Measurements from ENCODE around the gene HNRNPL. TPM values are rescaled to one million over a fixed set of nuclear protein-coding genes. Genes with fewer than 3 reads are reported as not detected.
"Not testable (repeated sequence)": the region's sequence is repeated elsewhere in the genome, so short reads cannot be mapped to it uniquely, and the experiment has no call there.

HNRNPL gene
- total and polyA plus RNA-seq, 2 of the 8 experiments (the other 6 are each of a cell fraction or from before 2014, with no cell fraction given) = 404 to 779 TPM

- TF ChIP-seq SAP30 (IDR thresholded peaks at IDR 0.05; ENCODE audit: insufficient read depth, insufficient replicate concordance, low read length) (no peak), POU5F1 (IDR thresholded peaks at IDR 0.05; ENCODE audit: low read depth, low read length) (no peak), MAX (IDR thresholded peaks at IDR 0.05) (peak; percentile 69; the same call in 1 of the 2 replicates), POLR2A (IDR thresholded peaks at IDR 0.05; ENCODE audit: control extremely low read depth in 1 of 2, low read depth in 2 of 2, low read length in 2 of 2) (no peak), RAD21 (IDR thresholded peaks at IDR 0.05 in 1 of 2, conservative IDR thresholded peaks at IDR 0.05 in 1 of 2; ENCODE audit: low read depth in 2 of 2, low read length in 2 of 2) (peak; percentile 24 to 49; a peak in 3 of 4 replicates), NANOG (IDR thresholded peaks at IDR 0.05; ENCODE audit: insufficient read depth, low read depth, low read length, poor library complexity, severe bottlenecking) (no peak)
Observed at GRCh38 chr19:38792250-38793111, 57.3 kb downstream of the HNRNPL start (continued).

GRCh38 chr19:38791451-38792064 is 58.2 kb downstream of the HNRNPL start:
- H3K14ac ChIP-seq (ENCODE audit: insufficient read length); H2BK120ac ChIP-seq (replicated peaks; ENCODE audit: low read depth, low read length); H2BK12ac ChIP-seq (ENCODE audit: low read depth, low read length); H3K18ac ChIP-seq (ENCODE audit: extremely low read depth, low read length); H2BK15ac ChIP-seq (ENCODE audit: low read length); DNase-seq (ENCODE audit: low read depth in 1 of 2, low spot score in 2 of 2); H3K4ac ChIP-seq (replicated peaks; ENCODE audit: insufficient read length, low read depth, low read length); H3K9ac ChIP-seq (replicated peaks in 1 of 4; ENCODE audit: extremely low read depth in 1 of 4, low read depth in 3 of 4, low read length in 3 of 4); CTCF ChIA-PET (ENCODE audit: partially characterized antibody); H4K8ac ChIP-seq (ENCODE audit: extremely low read depth, insufficient read depth, low read length); H2BK5ac ChIP-seq (ENCODE audit: low read depth, low read length); H2AFZ ChIP-seq (ENCODE audit: low read length); POLR2A ChIA-PET (ENCODE audit: partially characterized antibody); H3K4me3 ChIP-seq (ENCODE audit: extremely low read depth in 1 of 4, insufficient read depth in 2 of 4, low read depth in 3 of 4, low read length in 4 of 4); H3K4me2 ChIP-seq (ENCODE audit: insufficient read depth in 1 of 2, low read depth in 2 of 2, low read length in 2 of 2); H3K56ac ChIP-seq (replicated peaks; ENCODE audit: insufficient read length, low read depth, low read length); H3K9me3 ChIP-seq (ENCODE audit: insufficient read depth in 2 of 2, low read depth in 1 of 2, low read length in 1 of 2); FAIRE-seq; H4K5ac ChIP-seq (ENCODE audit: insufficient read length, low read depth, low read length); H3K27ac ChIP-seq (ENCODE audit: low read depth, low read length); H3K79me2 ChIP-seq (ENCODE audit: control insufficient read depth in 1 of 2, insufficient read depth in 2 of 2, low read length in 2 of 2); H3K23ac ChIP-seq (ENCODE audit: insufficient read length); H2BK20ac ChIP-seq (ENCODE audit: low read length); H3K23me2 ChIP-seq (ENCODE audit: low read depth, low read length); H3K4me1 ChIP-seq (replicated peaks in 1 of 4; ENCODE audit: control insufficient read depth in 3 of 4, insufficient read depth in 4 of 4, low read length in 3 of 4); H3K36me3 ChIP-seq (ENCODE audit: control insufficient read depth in 2 of 4, insufficient read depth in 4 of 4, low read length in 3 of 4); H4K91ac ChIP-seq (replicated peaks; ENCODE audit: insufficient read length, low read length); H4K20me1 ChIP-seq (replicated peaks in 1 of 2; ENCODE audit: control insufficient read depth in 1 of 2, insufficient read depth in 2 of 2, low read length in 2 of 2); H3K79me1 ChIP-seq (ENCODE audit: low read depth, low read length); H2AK5ac ChIP-seq (ENCODE audit: low read depth, low read length): not testable (repeated sequence)
- peaks cover 0 to 12% (median 3%) of the 10 kb centered on the region in 4 experiments; a peak in 4 of 7 replicates for H3K27me3 ChIP-seq (replicated peaks in 1 of 4; ENCODE audit: control insufficient read depth in 3 of 4, extremely low read depth in 1 of 4, insufficient read depth in 3 of 4, low read length in 3 of 4)
- WGBS, 2 experiments (ENCODE audit: extremely low coverage in 1 of 2, insufficient coverage in 1 of 2, insufficient read length in 1 of 2, insufficient replicate concordance in 2 of 2, low coverage in 1 of 2, low lambda C conversion rate in 2 of 2, missing lambda C conversion rate in 1 of 2) = no CpG with 5 or more reads among the region's 40 CpGs

All from H1 (cell line).